ENCODE data around the gene NOA1.
A peak's percentile ranks its signal among the peaks of the same experiment; 100 is the strongest.
"Not testable (repeated sequence)": the region's sequence is repeated elsewhere in the genome, so short reads cannot be mapped to it uniquely, and the experiment has no call there.

The NOA1 gene

DNA sequence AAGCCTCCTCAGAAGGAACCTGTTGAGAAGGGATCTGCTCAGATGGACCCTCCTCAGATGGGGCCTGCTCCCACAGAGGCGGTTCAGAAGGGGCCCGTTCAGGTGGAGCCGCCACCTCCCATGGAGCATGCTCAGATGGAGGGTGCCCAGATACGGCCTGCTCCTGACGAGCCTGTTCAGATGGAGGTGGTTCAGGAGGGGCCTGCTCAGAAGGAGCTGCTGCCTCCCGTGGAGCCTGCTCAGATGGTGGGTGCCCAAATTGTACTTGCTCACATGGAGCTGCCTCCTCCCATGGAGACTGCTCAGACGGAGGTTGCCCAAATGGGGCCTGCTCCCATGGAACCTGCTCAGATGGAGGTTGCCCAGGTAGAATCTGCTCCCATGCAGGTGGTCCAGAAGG is 46.8 kb downstream of the NOA1 start:
- TF ChIP-seq Cebpa-rat (IDR thresholded peaks at IDR 0.05), result no peak
- Histone ChIP-seq H3K27me3 (no peaks in the 10 kb centered on the region), H3K9ac (no peak overlapping the region), H3K4me1 (no peaks in the 10 kb centered on the region), H3K36me3 (peaks cover 86% of the 10 kb centered on the region), H3K4me3 (no peak overlapping the region), H3K4me2 (no peak overlapping the region), H3K9me3 (no peaks in the 10 kb centered on the region), H4K20me1 (peaks cover 95% of the 10 kb centered on the region), H3K27ac (no peak overlapping the region)

DNA sequence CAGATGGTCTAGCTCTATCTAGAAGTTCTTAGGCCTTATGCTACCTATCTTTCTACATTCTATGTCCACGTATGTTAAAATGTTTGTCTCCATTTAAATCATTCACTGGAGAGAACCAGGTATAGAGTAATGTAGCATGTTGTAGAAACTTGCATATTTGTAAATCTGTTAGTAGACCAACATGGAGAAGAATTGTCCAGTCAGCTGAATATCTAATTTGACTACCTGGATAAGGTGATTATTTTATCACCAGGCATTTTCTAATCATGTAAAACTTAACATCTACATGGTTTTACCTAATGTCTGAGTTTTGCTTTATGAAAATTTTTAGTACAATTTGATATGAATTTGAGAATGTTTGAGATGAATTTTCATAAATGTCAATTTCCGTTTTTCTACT is 50.2 kb downstream of the NOA1 start:
- Histone ChIP-seq H3K27ac (no peak overlapping the region), H3K4me1 (no peaks in the 10 kb centered on the region), H3K27me3 (no peaks in the 10 kb centered on the region), H3K9ac (no peak overlapping the region), H3K4me2 (no peak overlapping the region), H3K9me3 (no peaks in the 10 kb centered on the region), H3K4me3 (no peak overlapping the region), H4K20me1 (peaks cover 97% of the 10 kb centered on the region), H3K36me3 (peaks cover 98% of the 10 kb centered on the region)
- TF ChIP-seq Cebpa-rat (IDR thresholded peaks at IDR 0.05), result no peak

DNA sequence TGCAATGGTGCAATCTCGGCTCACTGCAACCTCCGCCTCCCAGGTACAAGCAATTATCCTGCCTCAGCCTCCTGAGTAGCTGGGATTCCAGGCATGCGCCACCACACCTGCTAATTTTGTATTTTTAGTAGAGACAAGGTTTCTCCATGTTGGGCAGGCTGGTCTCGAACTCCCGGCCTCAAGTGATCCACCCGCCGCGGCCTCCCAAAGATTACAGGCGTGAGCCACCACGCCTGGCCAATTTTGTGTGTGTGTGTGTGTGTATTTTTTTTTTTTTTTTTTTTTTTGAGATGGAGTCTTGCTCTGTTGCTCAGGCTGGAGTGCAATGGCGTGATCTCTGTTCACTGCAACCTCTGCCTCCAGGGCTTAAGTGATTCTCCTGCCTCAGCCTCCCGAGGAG is 62.4 kb downstream of the NOA1 start:
- Histone ChIP-seq H3K4me2 (0 out of 2 replicates have a peak overlapping the region, but pooled peaks have one; percentile 24), H3K4me1 (peaks cover 69% of the 10 kb centered on the region), H4K20me1 (peaks cover 100% of the 10 kb centered on the region), H3K36me3 (peaks cover 89% of the 10 kb centered on the region)
- not testable (repeated sequence) for H3K4me3 ChIP-seq, H3K27me3 ChIP-seq, H3K9ac ChIP-seq, H3K27ac ChIP-seq, H3K9me3 ChIP-seq

DNA sequence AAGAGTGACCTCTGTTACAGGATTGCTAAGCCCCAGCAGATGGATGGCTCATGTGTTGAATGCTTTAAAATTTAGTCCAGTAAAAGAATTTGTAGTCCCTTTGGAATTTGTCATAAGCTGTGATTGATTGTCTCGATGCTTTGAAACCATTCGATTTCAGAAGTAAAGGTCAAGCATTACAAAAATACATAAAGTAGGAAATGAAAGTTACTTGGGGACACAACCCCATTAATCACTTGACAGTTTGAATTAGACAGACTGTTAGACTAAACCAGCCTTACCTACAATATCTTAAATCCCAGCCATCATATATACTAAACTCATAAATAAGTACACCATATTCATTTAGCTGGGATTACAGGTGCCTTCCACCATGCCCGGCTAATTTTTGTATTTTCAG is 63.1 kb downstream of the NOA1 start:
- peaks cover 82% of the 10 kb centered on the region for H3K36me3 ChIP-seq
- H3K4me2 ChIP-seq, result no peak overlapping the region
- no peak overlapping the region for H3K9ac ChIP-seq
- no peaks in the 10 kb centered on the region for H3K9me3 ChIP-seq
- no peak overlapping the region for H3K27ac ChIP-seq
- TF ChIP-seq Cebpa-rat (IDR thresholded peaks at IDR 0.05), result no peak
- H3K4me3 ChIP-seq, result no peak overlapping the region
- H4K20me1 ChIP-seq, result peaks cover 98% of the 10 kb centered on the region
- no peaks in the 10 kb centered on the region for H3K27me3 ChIP-seq
- H3K4me1 ChIP-seq, result peaks cover 71% of the 10 kb centered on the region

All from BLaER1 (cell line).